Transverse colon (tissue), 4 donors: ENCODE results near the gene ATP1A3. TPM values are rescaled to one million over a fixed set of nuclear protein-coding genes. Genes with fewer than 3 reads are reported as not detected.

Source experiments
- DNase-seq: peaks from one replicate; pipeline ENCODE4 v3.0.0-alpha.2; 2019
- H3K27ac ChIP-seq, 4 donors: fragments of 200-600 bp; sonication (generic); 2 replicates each; pipeline ENCODE4 v1.5.1; 2016 to 2018; ENCODE audit warnings: inconsistent platforms in 4 of 4
- H3K27me3 ChIP-seq: fragments of 200-600 bp; sonication (generic); 2 replicates; pipeline ENCODE4 v1.5.1; 2017; ENCODE audit warnings: inconsistent platforms
- H3K36me3 ChIP-seq, 4 donors: fragments of 200-600 bp; sonication (generic); 2 replicates each; pipeline ENCODE4 v1.5.1; 2017 to 2019; ENCODE audit warnings: inconsistent platforms in 4 of 4
- H3K4me1 ChIP-seq, 4 donors: fragments of 200-600 bp; sonication (generic); 2 replicates each; pipeline ENCODE4 v1.5.1; 2017 to 2020; ENCODE audit warnings: inconsistent platforms in 4 of 4
- H3K4me3 ChIP-seq, 4 donors: fragments of 200-600 bp; sonication (generic); 1 replicate in 1 of 4; 2 replicates in 3 of 4; pipeline versions ENCODE4 v1.5.1 to v1.6.1; 2017 to 2019; ENCODE audit warnings: inconsistent platforms in 4 of 4
- H3K9me3 ChIP-seq, 2 donors: fragments of 200-600 bp; sonication (generic); 2 replicates each; pipeline ENCODE4 v1.5.1; 2017 to 2019; ENCODE audit warnings: inconsistent platforms in 2 of 2
- CTCF ChIP-seq, 5 experiments: fragments of 200-600 bp in 3 of 5; fragments of 450-650 bp in 2 of 5; sonication (generic) in 3 of 5; IDR thresholded peaks; 1 replicate in 2 of 5; 2 replicates in 3 of 5; pipeline ENCODE4 v1.5.1; 2016 to 2017; ENCODE audit warnings: antibody characterized with exemption in 5 of 5, inconsistent platforms in 3 of 5, mild to moderate bottlenecking in 2 of 5, moderate library complexity in 1 of 5
- EP300 ChIP-seq: sonication (generic); formaldehyde crosslinking; IDR thresholded peaks from one replicate; pipeline ENCODE4 v1.6.1; 2017; ENCODE audit warnings: antibody characterized with exemption, low read depth
- POLR2A ChIP-seq: fragments of 450-650 bp; IDR thresholded peaks from one replicate; pipeline ENCODE4 v1.6.1; 2016; ENCODE audit warnings: antibody characterized with exemption, mild to moderate bottlenecking, moderate library complexity
- POLR2AphosphoS5 ChIP-seq, 3 donors: sonication (generic); formaldehyde crosslinking; IDR thresholded peaks; one replicate each; pipeline ENCODE4 v1.6.1; 2016; ENCODE audit warnings: antibody characterized with exemption in 3 of 3
- WGBS, 2 donors: methylation state at CpG; one replicate each; pipeline ENCODE4 v1.1.5; 2018; ENCODE audit warnings: low coverage in 1 of 2; 5-methylcytosine and 5-hydroxymethylcytosine counted together
- in situ Hi-C, 4 donors: fragments of 200-750 bp; cut with MboI; loops; one replicate each; pipeline versions ENCODE4 v1.15.0 to v1.15.1; 2017; ENCODE audit warnings: low sequenced_read_pairs in 3 of 4, low pct_ligation_motif_present in 1 of 4, low pct_unique_long_range_greater_than_20kb in 1 of 4
- intact Hi-C: fragments of 100-400 bp; cut with DNase I; formaldehyde crosslinking; loops from one replicate; pipeline ENCODE4 v1.15.1; 2023; ENCODE audit warnings: low total_unique reads
- total RNA-seq, 4 donors: library from RNA; depleted of rRNA; stranded (reverse); fragments of >200 nt; gene quantifications; one replicate each; pipeline ENCODE4 v1.1.0, GENCODE V29; 2016

ATP1A3 gene
- total RNA-seq, 4 donors from 2014 or later, result 0.20 to 1.1 (median 1.1) TPM; not detected in 1

- 23 to 30% methylated on average over 11 to 22 of the region's 22 CpGs for WGBS, 2 donors
- Histone ChIP-seq H3K27ac (no peak overlapping the region), H3K4me3 (no peak overlapping the region), H3K9me3 (no peaks in the 10 kb centered on the region), H3K27me3 (peaks cover 70% of the 10 kb centered on the region), H3K36me3 (no peaks in the 10 kb centered on the region), H3K4me1 (no peaks in the 10 kb centered on the region)
- intact Hi-C loops, result no loop called here
- in situ Hi-C loops, result no loop called here
- no peak for DNase-seq
- TF ChIP-seq EP300 (no peak), POLR2AphosphoS5 (IDR thresholded peaks at IDR 0.05) (no peak), POLR2A (no peak), CTCF (IDR thresholded peaks at IDR 0.05) (no peak)
Observed at GRCh38 chr19:41921577-41922576, 72.2 kb downstream of the ATP1A3 start.

- Histone ChIP-seq H3K4me1 (no peaks in the 10 kb centered on the region), H3K27ac (no peak overlapping the region), H3K4me3 (no peak overlapping the region), H3K27me3 (peaks cover 70% of the 10 kb centered on the region), H3K9me3 (no peaks in the 10 kb centered on the region), H3K36me3 (no peaks in the 10 kb centered on the region)
- WGBS, 2 donors, result 9 to 12% methylated on average over 8 to 26 of the region's 26 CpGs
- no peak for DNase-seq
- in situ Hi-C loops (no loop called here), intact Hi-C loops (no loop called here)
- no peak for TF ChIP-seq POLR2A
- no peak for TF ChIP-seq EP300
- TF ChIP-seq CTCF (IDR thresholded peaks at IDR 0.05), result no peak
- TF ChIP-seq POLR2AphosphoS5 (IDR thresholded peaks at IDR 0.05), result no peak
Observed at GRCh38 chr19:41920882-41921576, 73.0 kb downstream of the ATP1A3 start.

DNA sequence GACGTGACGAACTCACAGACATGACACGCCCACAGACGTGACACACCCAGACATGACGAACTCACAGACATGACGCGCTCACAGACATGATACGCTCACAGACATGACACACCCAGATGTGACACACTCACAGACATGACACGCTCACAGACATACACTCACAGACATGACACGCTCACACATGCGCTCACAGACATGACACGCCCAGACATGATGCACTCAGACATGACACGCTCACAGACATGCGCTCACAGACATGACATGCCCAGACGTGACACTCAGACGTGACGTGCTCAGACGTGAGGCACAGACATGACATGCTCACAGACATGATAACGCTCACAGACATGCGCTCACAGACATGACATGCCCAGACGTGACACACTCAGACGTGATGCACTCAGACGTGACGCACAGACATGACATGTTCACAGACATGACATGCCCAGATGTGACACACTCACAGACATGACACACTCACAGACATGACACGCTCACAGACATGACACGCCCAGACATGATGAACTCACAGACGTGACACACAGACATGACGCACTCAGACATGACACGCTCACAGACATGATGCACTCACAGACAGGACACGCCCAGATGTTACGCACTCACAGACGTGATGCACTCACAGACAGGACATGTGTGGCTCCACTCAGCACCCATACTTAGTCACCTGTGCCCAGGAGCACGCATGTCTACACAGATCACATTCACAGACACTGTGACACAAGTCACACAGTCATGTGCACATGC lies 73.9 kb downstream of the ATP1A3 start:
- Histone ChIP-seq H3K36me3 (no peaks in the 10 kb centered on the region), H3K9me3 (no peaks in the 10 kb centered on the region), H3K27ac (no peak overlapping the region), H3K4me3 (no peak overlapping the region), H3K27me3 (peaks cover 70% of the 10 kb centered on the region), H3K4me1 (peaks cover 2 to 6% (median 2%) of the 10 kb centered on the region in 4 donors)
- in situ Hi-C loops (no loop called here), intact Hi-C loops (no loop called here)
- no peak for DNase-seq
- 75% methylated on average over 33 of the region's 33 CpGs; no CpG with 5 or more reads in 1 of the 2 donors for WGBS, 2 donors
- TF ChIP-seq EP300, result no peak
- TF ChIP-seq POLR2AphosphoS5 (IDR thresholded peaks at IDR 0.05), result no peak
- TF ChIP-seq CTCF (IDR thresholded peaks at IDR 0.05), result no peak
- no peak for TF ChIP-seq POLR2A
